ENCODE results near the gene FZD4.
"Not testable (repeated sequence)": the region's sequence is repeated elsewhere in the genome, so short reads cannot be mapped to it uniquely, and the experiment has no call there.

Gene FZD4

DNA sequence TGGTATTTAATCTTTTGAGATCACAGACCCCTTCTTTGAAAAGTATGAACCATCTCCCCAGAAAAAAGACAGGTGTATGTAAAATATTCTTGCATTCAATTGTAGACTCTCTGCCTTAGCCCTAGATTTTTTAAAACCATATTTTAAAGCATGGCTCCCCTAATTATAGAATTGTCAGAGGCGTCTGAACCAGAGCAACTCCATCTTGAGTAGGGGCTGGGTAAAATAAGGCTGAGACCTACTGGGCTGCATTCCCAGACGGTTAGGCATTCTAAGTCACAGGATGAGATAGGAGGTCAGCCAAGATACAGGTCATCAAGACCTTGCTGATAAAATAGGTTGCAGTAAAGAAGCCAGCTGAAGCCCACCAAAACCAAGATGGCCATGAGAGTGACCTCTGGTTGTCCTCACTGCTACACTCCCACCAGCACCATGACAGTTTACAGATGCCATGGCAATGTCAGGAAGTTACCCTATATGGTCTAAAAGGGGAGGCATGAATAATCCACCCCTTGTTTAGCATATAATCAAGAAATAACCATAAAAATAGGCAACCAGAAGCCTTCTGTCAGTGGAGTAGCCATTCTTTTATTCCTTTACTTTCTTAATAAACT is 17.9 kb downstream of the FZD4 start:
- DNase-seq = not testable (repeated sequence)

- DNase-seq = no peak
Observed at GRCh38 chr11:86934926-86935579, 20.1 kb downstream of the FZD4 start.

GRCh38 chr11:86934582-86934900 is 20.7 kb downstream of the FZD4 start:
- no peak for DNase-seq

DNA sequence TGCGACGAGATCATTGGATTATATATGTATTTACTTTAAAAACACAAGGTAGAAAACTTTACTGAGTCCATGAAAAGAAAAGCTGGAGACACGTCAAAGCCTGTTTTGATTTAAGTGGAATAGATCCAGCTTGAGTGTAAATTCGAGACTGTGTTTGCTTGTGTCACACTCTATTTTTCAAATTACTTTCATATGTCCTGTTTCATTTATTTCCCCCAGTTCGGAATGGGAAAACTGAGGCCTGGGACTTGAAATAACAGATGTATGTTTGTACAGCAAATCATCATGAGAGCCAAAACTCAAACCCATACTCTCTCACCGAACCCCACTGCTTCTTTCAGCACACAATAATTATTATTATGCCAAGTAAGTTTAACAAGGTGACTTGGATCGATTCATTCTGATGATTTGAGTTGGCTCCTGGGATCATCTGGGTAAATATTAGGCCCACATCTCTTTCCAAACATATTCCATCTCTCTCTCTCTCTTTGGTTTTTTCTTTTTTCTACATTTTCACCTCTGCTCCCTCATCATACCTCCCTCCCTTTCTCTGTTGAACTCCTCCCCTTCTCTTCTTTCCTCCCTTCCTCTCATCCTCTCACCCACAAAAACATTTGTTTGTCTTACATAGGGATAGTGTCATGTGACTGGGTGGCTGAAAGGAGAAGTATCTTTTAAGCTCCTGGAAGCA is 21.2 kb downstream of the FZD4 start:
- DNase-seq = no peak

DNA sequence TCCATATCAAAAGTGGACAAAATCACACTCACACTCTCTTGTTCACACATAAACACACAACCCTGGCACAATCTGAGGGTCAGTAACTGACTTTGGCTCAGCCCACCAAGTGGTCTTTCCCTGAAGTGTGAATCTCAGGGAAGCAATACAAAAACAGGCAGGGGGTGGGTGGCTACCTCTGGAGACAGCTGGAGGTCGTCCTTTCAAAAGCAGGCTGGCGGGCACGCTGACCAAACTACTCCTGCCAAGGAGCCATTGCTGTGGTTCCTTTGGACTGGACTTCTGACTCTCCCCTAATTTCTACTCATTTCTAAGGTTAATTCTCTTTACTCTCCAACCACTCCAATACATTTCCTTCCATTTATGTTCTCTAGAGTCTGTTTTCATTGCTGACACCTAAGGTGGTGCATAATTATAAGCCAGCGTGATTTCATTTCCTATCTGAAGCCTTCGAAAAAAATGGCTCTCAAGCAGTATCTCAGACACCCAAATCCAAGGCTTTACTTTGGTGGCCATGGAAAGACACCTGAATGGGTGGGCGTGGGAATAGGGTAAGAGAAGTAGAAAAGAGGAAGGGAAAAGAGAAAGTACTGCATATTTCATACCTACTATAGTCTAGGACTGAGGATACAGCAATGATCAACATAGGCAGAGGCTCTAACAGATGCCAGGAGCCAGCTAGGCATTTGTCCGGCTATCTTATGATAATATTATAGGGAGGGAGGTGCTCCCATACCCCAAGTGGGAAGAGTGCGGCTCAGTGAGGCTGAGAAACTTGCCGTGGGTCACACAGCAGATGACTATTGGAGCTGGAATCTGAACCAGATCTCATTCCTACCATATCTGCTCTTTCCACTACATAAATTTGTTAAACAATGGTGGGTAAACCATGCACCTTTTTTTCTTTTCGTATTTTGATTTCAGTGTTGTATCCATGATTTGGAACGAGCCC is 22.0 kb downstream of the FZD4 start:
- DNase-seq = no peak

DNA sequence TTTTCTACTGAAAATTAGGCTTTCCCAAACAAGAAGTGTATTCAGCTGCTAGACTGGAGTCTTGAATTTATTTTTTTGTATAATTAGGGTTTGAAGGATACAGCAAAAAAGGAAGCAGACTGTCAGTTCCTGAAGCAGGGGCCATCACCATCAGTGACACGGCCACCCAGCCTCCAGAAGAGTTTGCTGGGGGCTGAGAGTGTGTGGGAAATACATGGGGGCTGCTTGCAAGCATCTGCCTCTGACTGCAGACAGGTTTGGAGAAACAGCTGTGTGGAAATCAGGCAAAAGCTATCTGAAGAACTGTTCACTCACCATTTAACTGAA is 23.0 kb downstream of the FZD4 start:
- no peak for DNase-seq

GRCh38 chr11:86931548-86932258 is 23.5 kb downstream of the FZD4 start:
- peak; percentile 41 for DNase-seq

DNA sequence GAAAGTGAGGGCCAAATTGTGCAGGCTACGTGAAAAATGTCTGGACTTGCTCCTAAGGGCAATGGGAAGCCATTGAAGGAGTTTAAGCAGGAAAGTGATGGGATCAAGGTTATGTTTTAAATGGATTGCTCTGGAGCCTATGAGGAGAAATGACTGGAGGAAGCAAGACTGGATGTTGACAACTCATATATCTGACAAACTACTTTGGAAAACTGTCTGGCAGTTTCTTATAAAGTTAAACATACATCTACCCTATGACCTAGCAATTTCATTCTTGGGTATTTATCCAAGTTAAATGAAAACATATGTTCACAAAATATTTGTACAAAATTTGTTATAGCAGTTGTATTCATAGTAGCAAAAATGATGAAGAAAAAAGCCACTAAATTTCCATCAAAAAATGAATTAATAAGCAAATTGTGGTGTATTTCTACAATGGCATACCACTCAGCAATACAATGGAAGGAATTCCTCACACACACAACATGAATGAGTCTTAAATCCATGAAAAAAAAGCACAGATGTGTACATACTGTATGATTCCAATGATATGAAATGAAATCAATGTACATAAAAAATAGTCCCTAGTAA is 24.1 kb downstream of the FZD4 start:
- no peak for DNase-seq

GRCh38 chr11:86926975-86927374 is 28.2 kb downstream of the FZD4 start:
- no peak for DNase-seq

DNA sequence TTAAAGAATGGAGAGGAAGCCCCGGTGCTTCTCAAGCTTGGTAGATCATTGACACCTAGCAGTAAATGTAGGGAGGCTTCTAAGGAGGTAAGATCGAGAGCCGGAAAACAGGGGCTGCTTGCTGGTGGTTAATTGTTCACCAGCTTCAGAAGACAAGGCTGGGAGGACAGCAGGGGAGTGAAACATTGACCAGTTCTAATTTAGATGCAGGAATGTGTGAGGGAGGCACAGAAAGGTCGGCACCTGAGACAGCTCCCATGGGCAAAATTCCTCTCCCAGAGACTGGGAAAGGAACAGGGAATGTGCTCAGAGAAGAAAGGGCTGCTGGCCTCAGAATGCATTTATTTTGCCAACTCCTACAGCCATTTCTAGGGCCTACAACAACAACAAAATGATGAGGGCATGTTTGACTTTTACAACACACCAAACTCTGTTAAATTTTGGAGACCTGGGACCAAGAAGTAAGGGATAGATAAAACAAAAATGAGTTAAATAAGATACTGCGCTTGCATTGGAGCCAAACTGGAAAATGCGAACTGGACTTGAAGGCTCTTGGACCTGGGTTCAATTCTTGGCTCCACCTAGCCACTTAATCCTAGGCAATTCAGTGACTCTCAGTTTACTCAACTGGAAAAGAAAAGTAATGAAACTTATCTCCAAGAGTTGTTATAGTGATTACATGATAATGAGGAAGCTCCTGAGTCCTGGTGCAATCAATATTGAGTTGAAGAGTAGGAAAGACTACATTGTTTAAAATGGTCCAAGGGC is 31.0 kb downstream of the FZD4 start:
- no peak for DNase-seq

DNA sequence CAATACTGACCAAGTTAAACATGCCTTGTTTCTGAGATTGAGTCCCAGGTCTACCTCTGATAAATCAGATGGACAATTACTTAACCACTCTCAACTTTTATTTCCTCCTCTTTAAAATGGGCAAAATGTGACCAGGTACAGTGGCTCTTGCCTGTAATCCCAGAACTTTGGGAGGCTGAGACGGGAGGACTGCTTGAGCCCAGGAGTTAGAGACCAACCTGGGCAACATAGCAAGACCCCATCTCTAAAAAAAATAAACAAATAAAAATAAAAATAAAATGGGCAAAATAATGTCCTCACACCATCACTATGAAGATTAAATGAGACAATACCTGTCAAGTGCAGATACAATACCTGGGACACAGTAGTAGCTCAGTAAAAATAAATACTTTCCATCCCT is 33.0 kb downstream of the FZD4 start:
- no peak for DNase-seq

DNA sequence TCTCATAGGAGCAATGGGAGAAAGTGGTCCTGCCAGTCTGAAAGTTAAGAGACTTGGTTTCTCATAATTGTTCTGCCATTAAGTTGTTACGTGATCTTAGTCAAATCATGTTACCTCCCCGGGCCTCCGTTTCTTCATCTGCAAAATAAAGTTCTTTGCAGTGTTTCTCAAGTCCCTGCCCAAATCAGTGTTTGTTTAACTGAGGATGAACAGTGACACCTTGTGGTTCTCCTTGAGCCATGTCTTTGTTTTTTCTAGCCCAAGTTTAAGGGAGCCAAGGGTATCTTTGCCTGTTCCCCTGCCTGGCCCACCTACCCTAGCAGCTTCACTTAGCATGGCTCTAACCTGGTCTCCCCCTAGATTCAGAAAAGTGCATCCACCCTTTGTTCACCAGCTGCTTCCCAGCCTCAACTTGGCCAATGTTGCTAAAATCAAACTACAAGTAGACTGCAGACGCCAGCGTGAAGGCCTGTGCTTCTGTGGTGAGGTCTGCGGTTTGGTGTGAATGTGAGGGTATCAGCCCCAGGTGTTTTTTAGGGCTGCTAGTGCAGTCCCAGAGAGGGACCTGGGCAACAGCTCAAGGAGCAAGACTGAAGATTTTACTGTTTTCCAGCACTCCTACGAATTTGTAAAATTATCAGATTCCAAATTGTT is 35.5 kb downstream of the FZD4 start:
- DNase-seq = peak; percentile 77

DNA sequence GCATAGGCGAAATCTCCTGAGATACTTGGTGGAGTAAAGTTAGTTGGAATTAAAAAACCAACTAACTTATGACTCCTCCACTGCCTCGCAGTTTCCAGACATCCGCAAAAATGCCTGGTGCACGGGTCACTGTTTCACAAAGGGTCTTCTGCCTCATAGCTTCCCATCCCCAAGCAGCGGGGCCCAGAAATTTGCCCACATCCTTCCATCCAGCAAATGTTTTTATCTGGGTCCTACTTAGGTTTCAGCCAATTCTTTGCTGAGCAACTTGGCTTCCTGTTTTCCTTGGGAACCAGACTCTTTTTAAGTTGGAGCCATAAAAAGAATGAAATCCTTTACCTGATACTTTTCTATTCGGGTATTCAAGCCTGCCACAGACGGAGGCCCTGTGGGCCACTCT is 36.2 kb downstream of the FZD4 start:
- DNase-seq = no peak

- no peak for DNase-seq
Observed at GRCh38 chr11:86918496-86918895, 36.7 kb downstream of the FZD4 start.

- no peak for DNase-seq
Observed at GRCh38 chr11:86917589-86917988, 37.6 kb downstream of the FZD4 start.

- peak; percentile 12 for DNase-seq
Observed at GRCh38 chr11:86916330-86916729, 38.9 kb downstream of the FZD4 start.

DNA sequence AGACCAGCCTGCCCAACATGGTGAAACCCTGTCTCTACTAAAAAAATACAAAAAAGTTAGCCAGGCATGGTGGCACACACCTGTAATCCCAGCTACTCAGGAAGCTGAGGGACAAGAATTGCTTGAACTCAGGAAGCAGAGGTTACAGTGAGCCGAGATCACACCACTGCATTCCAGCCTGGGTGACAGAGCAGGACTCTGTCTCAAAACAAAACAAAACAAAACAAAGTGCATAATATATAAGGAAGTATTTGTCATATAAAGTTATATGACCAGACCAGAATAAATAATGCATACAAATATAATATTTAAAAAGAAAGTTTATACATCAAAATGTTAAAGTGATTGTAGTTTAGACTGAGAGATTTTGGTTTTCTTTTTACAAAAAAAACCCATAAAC is 39.3 kb downstream of the FZD4 start:
- not testable (repeated sequence) for DNase-seq

- no peak for DNase-seq
Observed at GRCh38 chr11:86914865-86915519, 40.2 kb downstream of the FZD4 start.

- no peak for DNase-seq
Observed at GRCh38 chr11:86912238-86912637, 43.0 kb downstream of the FZD4 start.

DNA sequence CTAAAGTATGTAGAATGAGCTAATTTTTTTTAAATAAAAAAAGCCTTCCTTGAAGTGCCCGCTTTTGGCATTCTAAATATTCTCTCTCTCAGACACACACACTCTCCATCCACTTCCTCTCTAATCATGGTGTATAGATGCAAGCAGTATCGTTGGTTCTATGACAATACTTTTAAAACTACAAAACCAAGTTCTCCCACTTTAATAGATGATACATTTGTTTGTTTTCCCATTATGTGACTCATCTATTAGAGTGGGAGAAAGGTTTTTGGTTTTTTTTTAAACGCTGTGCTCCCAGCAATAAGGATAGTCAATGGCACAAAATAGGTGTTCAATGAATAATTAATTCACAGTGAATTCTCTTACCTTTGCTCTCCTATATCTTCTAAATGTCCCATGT is 44.6 kb downstream of the FZD4 start:
- no peak for DNase-seq

- DNase-seq = no peak
Observed at GRCh38 chr11:86906198-86906597, 49.0 kb downstream of the FZD4 start.

All from hematopoietic multipotent progenitor cell treated with erythropoietin and hydrocortisone succinate and interleukin-3 and kit ligand, for 4 days (in vitro differentiated cells).